HEK293 (cell line): Measurements from ENCODE around the gene ZBTB44.

Source experiments
- CTCF ChIA-PET: fragments of 350-600 bp; formaldehyde crosslinking; extraction: SDS; loops from one replicate; lab custom pipeline; 2021; ENCODE audit warnings: antibody characterized with exemption; lab: Yijun Ruan, JAX
- POLR2A ChIA-PET: fragments of 300-600 bp; formaldehyde crosslinking; extraction: SDS; loops from one replicate; lab custom pipeline; 2020; ENCODE audit warnings: antibody characterized with exemption, inconsistent platforms; lab: Yijun Ruan, JAX
- H3K27ac ChIP-seq: fragments of 200-500 bp; sonication (Bioruptor generic); 2 replicates; pipeline ENCODE4 v1.5.1; 2014; ENCODE audit warnings: low read depth, low read length, control low read depth, inconsistent platforms; ENCODE audit errors: extremely low read depth
- H3K36me3 ChIP-seq, 2 experiments: fragments of 200-500 bp in 1 of 2; sonication (Bioruptor generic) in 1 of 2; 1 replicate in 1 of 2; 2 replicates in 1 of 2; pipeline ENCODE4 v1.5.1; 2014 to 2017; ENCODE audit warnings: inconsistent platforms in 2 of 2, low read length in 2 of 2; ENCODE audit not compliant: control insufficient read depth in 2 of 2, insufficient read depth in 1 of 2
- H3K4me1 ChIP-seq: fragments of 200-500 bp; sonication (Bioruptor generic); 2 replicates; pipeline ENCODE4 v1.5.1; 2014; ENCODE audit warnings: mild to moderate bottlenecking, low read length, inconsistent platforms; ENCODE audit not compliant: control insufficient read depth, insufficient read depth
- H3K4me3 ChIP-seq: 2 replicates; pipeline ENCODE4 v1.5.1; 2011; ENCODE audit warnings: low read depth, mild to moderate bottlenecking, control low read depth, low read length, moderate library complexity
- H3K9me3 ChIP-seq: fragments of 200-500 bp; sonication (Bioruptor generic); 2 replicates; pipeline ENCODE4 v1.5.1; 2014; ENCODE audit warnings: low read depth, low read length, inconsistent platforms; ENCODE audit not compliant: control insufficient read depth, insufficient read depth
- FEZF1 ChIP-seq: fragments of 450-650 bp; formaldehyde crosslinking; IDR thresholded peaks from 2 replicates; pipeline ENCODE4 v1.5.1; 2016; ENCODE audit warnings: missing biosample characterization, missing genetic modification characterization
- KLF9 ChIP-seq: fragments of 450-650 bp; formaldehyde crosslinking; IDR thresholded peaks from 2 replicates; pipeline ENCODE4 v1.5.1; 2016; ENCODE audit warnings: missing biosample characterization, missing genetic modification characterization, low read depth
- OSR2 ChIP-seq: fragments of 450-650 bp; formaldehyde crosslinking; IDR thresholded peaks from 2 replicates; pipeline ENCODE4 v1.5.1; 2016; ENCODE audit warnings: missing biosample characterization, missing genetic modification characterization
- SP7 ChIP-seq: fragments of 450-650 bp; formaldehyde crosslinking; IDR thresholded peaks from 2 replicates; pipeline ENCODE4 v1.5.1; 2016; ENCODE audit warnings: missing biosample characterization, missing genetic modification characterization
- ZBTB26 ChIP-seq: fragments of 450-650 bp; formaldehyde crosslinking; optimal IDR thresholded peaks from 2 replicates; pipeline ENCODE3; 2016; ENCODE audit warnings: missing biosample characterization, mild to moderate bottlenecking, missing genetic modification characterization
- ZBTB48 ChIP-seq: fragments of 450-650 bp; formaldehyde crosslinking; IDR thresholded peaks from 2 replicates; pipeline ENCODE4 v1.5.1; 2016; ENCODE audit warnings: missing biosample characterization, missing genetic modification characterization
- ZBTB49 ChIP-seq: fragments of 450-650 bp; formaldehyde crosslinking; IDR thresholded peaks from 2 replicates; pipeline ENCODE4 v1.5.1; 2016; ENCODE audit warnings: missing biosample characterization, missing genetic modification characterization, low read depth
- ZFP69B ChIP-seq: fragments of 450-650 bp; formaldehyde crosslinking; IDR thresholded peaks from 2 replicates; pipeline ENCODE4 v1.5.1; 2016; ENCODE audit warnings: missing biosample characterization, missing genetic modification characterization
- ZNF133 ChIP-seq: fragments of 450-650 bp; formaldehyde crosslinking; IDR thresholded peaks from 2 replicates; pipeline ENCODE4 v1.5.1; 2016; ENCODE audit warnings: missing biosample characterization, missing genetic modification characterization
- ZNF391 ChIP-seq: fragments of 450-650 bp; formaldehyde crosslinking; IDR thresholded peaks from 2 replicates; pipeline ENCODE4 v1.5.1; 2016; ENCODE audit warnings: low read depth, missing biosample characterization, missing genetic modification characterization, borderline replicate concordance
- ZNF558 ChIP-seq: fragments of 450-650 bp; formaldehyde crosslinking; IDR thresholded peaks from 2 replicates; pipeline ENCODE4 v1.5.1; 2016; ENCODE audit warnings: missing biosample characterization, missing genetic modification characterization
- ZNF624 ChIP-seq: fragments of 450-650 bp; formaldehyde crosslinking; IDR thresholded peaks from 2 replicates; pipeline ENCODE4 v1.5.1; 2017; ENCODE audit warnings: missing biosample characterization, missing genetic modification characterization
- ZNF658 ChIP-seq: fragments of 450-650 bp; formaldehyde crosslinking; IDR thresholded peaks from 2 replicates; pipeline ENCODE4; 2016; ENCODE audit warnings: missing biosample characterization, missing genetic modification characterization
- ZNF677 ChIP-seq: fragments of 450-650 bp; IDR thresholded peaks from 2 replicates; pipeline ENCODE4 v1.5.0; 2018; ENCODE audit warnings: missing biosample characterization, mild to moderate bottlenecking, missing genetic modification characterization, moderate library complexity
- ZNF692 ChIP-seq: fragments of 450-650 bp; formaldehyde crosslinking; IDR thresholded peaks from 2 replicates; pipeline ENCODE4 v1.5.1; 2016; ENCODE audit warnings: missing biosample characterization, missing genetic modification characterization
- ZNF791 ChIP-seq: fragments of 450-650 bp; formaldehyde crosslinking; IDR thresholded peaks from 2 replicates; pipeline ENCODE4 v1.5.1; 2016; ENCODE audit warnings: missing biosample characterization, missing genetic modification characterization
- ZNF843 ChIP-seq: fragments of 450-650 bp; formaldehyde crosslinking; IDR thresholded peaks from 2 replicates; pipeline ENCODE4 v1.5.1; 2016; ENCODE audit warnings: missing biosample characterization, missing genetic modification characterization
- ZXDB ChIP-seq: fragments of 450-650 bp; formaldehyde crosslinking; IDR thresholded peaks from 2 replicates; pipeline ENCODE4 v1.5.1; 2016; ENCODE audit warnings: missing biosample characterization, missing genetic modification characterization
- TF ChIP-seq, protein P1 (sequence below): fragments of 450-650 bp; formaldehyde crosslinking; IDR thresholded peaks from 2 replicates; pipeline ENCODE4 v1.5.1; 2017; ENCODE audit warnings: missing biosample characterization, missing genetic modification characterization
- TF ChIP-seq, protein P2 (sequence below): fragments of 450-650 bp; formaldehyde crosslinking; IDR thresholded peaks from 2 replicates; pipeline ENCODE4 v1.5.1; 2016; ENCODE audit warnings: missing biosample characterization, missing genetic modification characterization, borderline replicate concordance

ZBTB44 gene

GRCh38 chr11:130209954-130210854 lies 104.5 kb downstream of the ZBTB44 start:
- no peak overlapping the region for H3K4me3 ChIP-seq
- POLR2A ChIA-PET = no interaction called here
- no peaks in the 10 kb centered on the region for H3K36me3 ChIP-seq
- H3K9me3 ChIP-seq = no peaks in the 10 kb centered on the region
- TF ChIP-seq ZBTB49 (tag by site-specific recombination) = no peak
- TF ChIP-seq ZNF624 (tag by site-specific recombination) = no peak
- peak; percentile 45; the same call in 1 of the 2 replicates for TF ChIP-seq ZFP69B (tag by site-specific recombination)
- TF ChIP-seq ZNF692 (tag by site-specific recombination) = peak; percentile 52; the same call in 1 of the 2 replicates
- H3K4me1 ChIP-seq = no peaks in the 10 kb centered on the region
- no peak overlapping the region for H3K27ac ChIP-seq
- CTCF ChIA-PET = interaction anchor here (0.6 to 1.1 kb wide), 3 partner anchors 142 to 629 kb away, joined by 3 to 6 read pairs (median 3); no protein-coding TSS in a partner anchor

GRCh38 chr11:130209128-130209932 lies 105.4 kb downstream of the ZBTB44 start:
- POLR2A ChIA-PET = no interaction called here
- CTCF ChIA-PET = interaction anchor here (0.6 to 1.1 kb wide), 3 partner anchors 142 to 654 kb away, joined by 3 to 6 read pairs (median 3); no protein-coding TSS in a partner anchor
- TF ChIP-seq ZNF558 (no peak), ZNF391 (tag by site-specific recombination) (no peak), ZBTB26 (tag by site-specific recombination) (no peak), KLF9 (tag by site-specific recombination) (no peak), ZNF791 (tag by site-specific recombination) (no peak), FEZF1 (tag by site-specific recombination) (no peak), ZXDB (tag by site-specific recombination) (no peak), ZNF133 (tag by site-specific recombination) (no peak), ZNF677 (no peak), ZNF843 (tag by site-specific recombination) (no peak), ZBTB48 (tag by site-specific recombination) (no peak), OSR2 (tag by site-specific recombination) (no peak), ZNF658 (tag by site-specific recombination) (no peak), SP7 (tag by site-specific recombination) (no peak)
- TF ChIP-seq, protein P1, sequence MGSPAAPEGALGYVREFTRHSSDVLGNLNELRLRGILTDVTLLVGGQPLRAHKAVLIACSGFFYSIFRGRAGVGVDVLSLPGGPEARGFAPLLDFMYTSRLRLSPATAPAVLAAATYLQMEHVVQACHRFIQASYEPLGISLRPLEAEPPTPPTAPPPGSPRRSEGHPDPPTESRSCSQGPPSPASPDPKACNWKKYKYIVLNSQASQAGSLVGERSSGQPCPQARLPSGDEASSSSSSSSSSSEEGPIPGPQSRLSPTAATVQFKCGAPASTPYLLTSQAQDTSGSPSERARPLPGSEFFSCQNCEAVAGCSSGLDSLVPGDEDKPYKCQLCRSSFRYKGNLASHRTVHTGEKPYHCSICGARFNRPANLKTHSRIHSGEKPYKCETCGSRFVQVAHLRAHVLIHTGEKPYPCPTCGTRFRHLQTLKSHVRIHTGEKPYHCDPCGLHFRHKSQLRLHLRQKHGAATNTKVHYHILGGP = no peak
- TF ChIP-seq, protein P2, sequence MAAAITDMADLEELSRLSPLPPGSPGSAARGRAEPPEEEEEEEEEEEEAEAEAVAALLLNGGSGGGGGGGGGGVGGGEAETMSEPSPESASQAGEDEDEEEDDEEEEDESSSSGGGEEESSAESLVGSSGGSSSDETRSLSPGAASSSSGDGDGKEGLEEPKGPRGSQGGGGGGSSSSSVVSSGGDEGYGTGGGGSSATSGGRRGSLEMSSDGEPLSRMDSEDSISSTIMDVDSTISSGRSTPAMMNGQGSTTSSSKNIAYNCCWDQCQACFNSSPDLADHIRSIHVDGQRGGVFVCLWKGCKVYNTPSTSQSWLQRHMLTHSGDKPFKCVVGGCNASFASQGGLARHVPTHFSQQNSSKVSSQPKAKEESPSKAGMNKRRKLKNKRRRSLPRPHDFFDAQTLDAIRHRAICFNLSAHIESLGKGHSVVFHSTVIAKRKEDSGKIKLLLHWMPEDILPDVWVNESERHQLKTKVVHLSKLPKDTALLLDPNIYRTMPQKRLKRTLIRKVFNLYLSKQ = no peak
- TF ChIP-seq, all 188 proteins: peak for 0
- no peak overlapping the region for H3K4me3 ChIP-seq
- H3K36me3 ChIP-seq = no peaks in the 10 kb centered on the region
- H3K4me1 ChIP-seq = no peaks in the 10 kb centered on the region
- no peak overlapping the region for H3K27ac ChIP-seq
- H3K9me3 ChIP-seq = no peaks in the 10 kb centered on the region
